Activated T-cell treated with anti-CD3 and anti-CD28 coated beads, Interleukin-2, amount 50 U/mL, for 72 hours (primary cell): Measurements from ENCODE around the gene MYBPH. TPM values are rescaled to one million over a fixed set of nuclear protein-coding genes. Genes with fewer than 3 reads are reported as not detected.

Experiments
- total RNA-seq, 2 donors: library from RNA; stranded (reverse); gene quantifications; one replicate each; pipeline ENCODE4 v1.2.3, GENCODE V29; 2022

Gene MYBPH
- total RNA-seq, 2 donors from 2014 or later = not detected

Other genes with a start within 250 kb of the MYBPH start
- 10 to 100 TPM; 43.8 to 52.5 TPM for gene KLHL12, start 248.6 kb downstream of the MYBPH start, total RNA-seq
- gene ADIPOR1, start 217.5 kb downstream of the MYBPH start, total RNA-seq = 10 to 100 TPM; 72.0 to 75.3 TPM
- 10 to 100 TPM; 24.9 to 30.1 TPM for gene CYB5R1, start 208.6 kb downstream of the MYBPH start, total RNA-seq
- 10 to 100 TPM; 63.8 to 80.7 TPM for gene TMEM183A, start 168.5 kb downstream of the MYBPH start, total RNA-seq
- gene PPFIA4, start 149.3 kb downstream of the MYBPH start, total RNA-seq = 10 to 100 TPM in 1 of 2 donors, 1 to 10 TPM in 1; 5.4 to 18.8 TPM
- not detected for gene MYOG, start 89.8 kb downstream of the MYBPH start, total RNA-seq
- gene ADORA1, start 48.1 kb downstream of the MYBPH start, total RNA-seq = not detected
- gene CHI3L1, start 10.9 kb upstream of the MYBPH start, total RNA-seq = not detected
- 1 to 10 TPM; 1.4 to 4.7 TPM for gene CHIT1, start 53.8 kb upstream of the MYBPH start, total RNA-seq
- gene BTG2, start 129.7 kb upstream of the MYBPH start, total RNA-seq = 100 to 1,000 TPM; 138 to 153 TPM
- 1 to 10 TPM in 1 of 2 donors, under 1 TPM in 1; 1.00 to 2.2 TPM for gene FMOD, start 175.3 kb upstream of the MYBPH start, total RNA-seq